GM12874 (cell line): ENCODE measurements around the gene MCCC2.

Experiments
- TF ChIP-seq, protein P1 (sequence below): IDR thresholded peaks from 2 replicates; pipeline ENCODE4 v1.5.1; 2011; ENCODE audit warnings: low read depth, mild to moderate bottlenecking, control low read depth, low read length, moderate library complexity; ENCODE audit not compliant: insufficient read depth

The MCCC2 gene

DNA sequence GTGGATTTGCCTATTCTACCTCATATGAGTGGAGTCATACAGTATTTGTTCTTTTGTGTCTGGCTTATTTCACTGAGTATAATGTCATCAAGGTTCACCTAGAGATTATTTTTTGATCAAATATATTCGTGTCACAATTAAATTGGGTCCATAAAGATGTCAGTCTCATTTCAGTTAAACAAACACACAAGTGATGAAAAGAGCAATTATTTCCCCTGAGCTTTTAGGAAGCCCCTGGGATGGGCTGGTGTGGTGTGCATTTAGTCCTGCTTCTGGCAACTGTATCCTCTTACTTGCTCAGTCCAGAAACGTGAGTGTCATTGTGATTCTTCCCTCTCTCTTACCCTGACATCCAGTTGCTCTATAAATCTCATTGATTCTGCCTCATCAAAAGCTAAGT is 79.2 kb downstream of the MCCC2 start:
- TF ChIP-seq, protein P1, sequence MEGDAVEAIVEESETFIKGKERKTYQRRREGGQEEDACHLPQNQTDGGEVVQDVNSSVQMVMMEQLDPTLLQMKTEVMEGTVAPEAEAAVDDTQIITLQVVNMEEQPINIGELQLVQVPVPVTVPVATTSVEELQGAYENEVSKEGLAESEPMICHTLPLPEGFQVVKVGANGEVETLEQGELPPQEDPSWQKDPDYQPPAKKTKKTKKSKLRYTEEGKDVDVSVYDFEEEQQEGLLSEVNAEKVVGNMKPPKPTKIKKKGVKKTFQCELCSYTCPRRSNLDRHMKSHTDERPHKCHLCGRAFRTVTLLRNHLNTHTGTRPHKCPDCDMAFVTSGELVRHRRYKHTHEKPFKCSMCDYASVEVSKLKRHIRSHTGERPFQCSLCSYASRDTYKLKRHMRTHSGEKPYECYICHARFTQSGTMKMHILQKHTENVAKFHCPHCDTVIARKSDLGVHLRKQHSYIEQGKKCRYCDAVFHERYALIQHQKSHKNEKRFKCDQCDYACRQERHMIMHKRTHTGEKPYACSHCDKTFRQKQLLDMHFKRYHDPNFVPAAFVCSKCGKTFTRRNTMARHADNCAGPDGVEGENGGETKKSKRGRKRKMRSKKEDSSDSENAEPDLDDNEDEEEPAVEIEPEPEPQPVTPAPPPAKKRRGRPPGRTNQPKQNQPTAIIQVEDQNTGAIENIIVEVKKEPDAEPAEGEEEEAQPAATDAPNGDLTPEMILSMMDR = no peak

DNA sequence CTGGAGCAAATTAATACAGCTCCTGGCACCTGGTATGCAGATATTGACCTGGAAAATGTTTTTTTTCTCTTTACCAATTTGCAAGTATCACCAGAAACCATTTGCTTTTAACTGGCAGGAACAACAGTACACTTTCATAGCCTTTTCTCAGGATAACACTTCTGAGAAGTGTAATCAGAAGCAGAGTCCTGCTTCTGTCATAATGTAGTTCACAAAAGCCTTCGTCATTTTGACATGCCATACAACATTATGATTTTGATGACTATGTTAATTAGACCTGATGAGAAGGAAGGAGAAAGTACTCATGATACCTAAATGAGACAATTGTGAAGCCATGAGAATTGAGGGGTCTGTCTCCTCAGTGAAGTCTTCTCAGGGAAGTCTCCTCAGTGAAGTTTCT is 90.8 kb downstream of the MCCC2 start:
- TF ChIP-seq, protein P1 = no peak

GRCh38 chr5:71679714-71680113 is 92.6 kb downstream of the MCCC2 start:
- TF ChIP-seq, protein P1 = no peak

- TF ChIP-seq, protein P1 = no peak
Observed at GRCh38 chr5:71680510-71680909, 93.4 kb downstream of the MCCC2 start.

DNA sequence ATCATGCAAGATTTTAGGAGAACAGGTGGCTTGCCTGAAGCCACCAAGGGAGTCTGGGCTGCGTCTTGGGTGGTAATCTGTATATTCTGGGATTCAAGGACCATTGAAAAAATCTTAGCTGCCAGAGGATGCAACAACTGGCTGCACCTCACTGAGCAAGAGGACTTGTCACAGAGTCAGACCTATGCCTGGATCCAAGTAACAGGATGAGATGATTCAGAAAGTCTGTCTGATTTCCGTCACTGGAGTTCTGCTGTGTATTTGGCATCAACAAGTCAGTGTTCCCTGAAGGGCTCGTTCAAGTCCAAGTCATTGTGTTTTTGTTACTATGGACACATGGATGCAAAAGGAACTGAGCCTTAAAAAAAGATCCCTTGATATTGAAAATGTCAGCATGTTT is 94.2 kb downstream of the MCCC2 start:
- TF ChIP-seq, protein P1 = no peak

- TF ChIP-seq, protein P1 = no peak
Observed at GRCh38 chr5:71684309-71684708, 97.2 kb downstream of the MCCC2 start.

- TF ChIP-seq, protein P1 = no peak
Observed at GRCh38 chr5:71693828-71694427, 106.8 kb downstream of the MCCC2 start.

DNA sequence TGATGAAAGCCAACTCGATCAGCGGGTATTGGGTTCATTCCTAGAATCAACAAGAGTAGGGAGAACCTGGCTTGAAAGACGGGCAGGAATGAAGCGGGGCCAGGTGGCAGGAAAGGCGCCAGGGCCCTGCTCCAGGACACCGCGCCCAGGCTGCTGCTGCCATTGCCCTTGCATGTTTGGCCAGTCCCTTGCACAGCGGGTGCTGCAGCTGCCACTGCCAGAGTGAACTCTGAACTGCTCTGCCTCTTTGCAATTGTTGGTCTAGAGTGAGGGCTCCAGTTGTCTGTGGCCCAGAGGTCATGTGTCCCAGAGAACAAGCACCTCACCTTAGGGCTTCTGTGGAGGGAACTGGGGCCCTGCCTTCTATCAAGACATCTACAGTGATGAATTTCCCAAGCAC is 107.9 kb downstream of the MCCC2 start:
- TF ChIP-seq, protein P1 = no peak
